CD4-positive, alpha-beta T cell (primary cell): ENCODE measurements around the gene CCDC120. TPM values are rescaled to one million over a fixed set of nuclear protein-coding genes. Genes with fewer than 3 reads are reported as not detected.
A peak's percentile ranks its signal among the peaks of the same experiment; 100 is the strongest.

ENCODE experiments used
- ATAC-seq: fragments of 200-7000 bp; cut with Tn5 transposase; one replicate; pipeline ENCODE4 v1.10.0; 2022; ENCODE audit warnings: mild to moderate bottlenecking; ENCODE audit not compliant: poor library complexity
- CTCF ChIA-PET: fragments of 350-600 bp; sonication (Branson Sonifier 250); formaldehyde crosslinking; loops from one replicate; lab custom pipeline; 2021; ENCODE audit warnings: antibody characterized with exemption, inconsistent platforms; lab: Charles Lee
- POLR2A ChIA-PET: fragments of 350-600 bp; sonication (Branson Sonifier 250); formaldehyde crosslinking; loops from one replicate; lab custom pipeline; 2021; ENCODE audit warnings: antibody characterized with exemption, inconsistent platforms; lab: Charles Lee
- DNase-seq, 14 experiments: peaks; one replicate each; pipeline ENCODE4 v3.0.0-alpha.2; 2013 to 2020; ENCODE audit warnings: mixed read lengths in 2 of 14
- H3K27ac ChIP-seq, 2 donors: one replicate each; pipeline versions ENCODE4 v1.5.1 to v1.7.0; 2013; ENCODE audit warnings: low read length in 2 of 2, low read depth in 1 of 2, mild to moderate bottlenecking in 1 of 2
- H3K27me3 ChIP-seq, 2 experiments: 1 replicate in 1 of 2; 2 replicates in 1 of 2; pipeline versions ENCODE4 v1.6.1 to v1.7.0; 2013; ENCODE audit warnings: low read length in 2 of 2, control low read depth in 1 of 2, mild to moderate bottlenecking in 1 of 2, moderate library complexity in 1 of 2; ENCODE audit not compliant: insufficient read depth in 2 of 2, control insufficient read depth in 1 of 2
- H3K36me3 ChIP-seq: one replicate; pipeline ENCODE4 v1.6.1; 2013; ENCODE audit warnings: low read length, control low read depth; ENCODE audit not compliant: insufficient read depth
- H3K4me1 ChIP-seq: one replicate; pipeline ENCODE4 v1.6.1; 2013; ENCODE audit warnings: low read length, control low read depth; ENCODE audit not compliant: insufficient read depth
- H3K4me3 ChIP-seq: one replicate; pipeline ENCODE4 v1.5.1; 2013; ENCODE audit warnings: mild to moderate bottlenecking, low read length, moderate library complexity
- H3K9me3 ChIP-seq, 2 experiments: 1 replicate in 1 of 2; 2 replicates in 1 of 2; pipeline versions ENCODE4 v1.6.1 to v1.7.0; 2013; ENCODE audit warnings: low read length in 2 of 2, mild to moderate bottlenecking in 2 of 2, control low read depth in 1 of 2, moderate library complexity in 1 of 2; ENCODE audit not compliant: control insufficient read depth in 1 of 2, insufficient read depth in 1 of 2
- H3K27ac Mint-ChIP-seq: one replicate; pipeline ENCODE4 v1.8.0; 2020; ENCODE audit warnings: mixed read lengths
- H3K27me3 Mint-ChIP-seq: one replicate; pipeline ENCODE4 v1.8.0; 2021; ENCODE audit warnings: mixed read lengths
- H3K36me3 Mint-ChIP-seq: one replicate; pipeline ENCODE4 v1.8.0; 2021; ENCODE audit warnings: low read depth, mixed read lengths
- H3K4me1 Mint-ChIP-seq: one replicate; pipeline ENCODE4 v1.8.0; 2021; ENCODE audit warnings: low read depth, mixed read lengths
- H3K4me3 Mint-ChIP-seq: one replicate; pipeline ENCODE4 v1.8.0; 2020; ENCODE audit warnings: mild to moderate bottlenecking, mixed read lengths
- H3K9me3 Mint-ChIP-seq: one replicate; pipeline ENCODE4 v1.8.0; 2020; ENCODE audit warnings: mixed read lengths
- intact Hi-C, 2 experiments: fragments of 100-400 bp; cut with DNase I in 1 of 2; cut with micrococcal nuclease in 1 of 2; formaldehyde crosslinking; loops; one replicate each; pipeline versions ENCODE4 v1.15.1 to v1.9.0; 2023 to 2025; cut with DNase I, micrococcal nuclease
- total RNA-seq, 174 experiments: library from RNA in 2 of 174; stranded (reverse) in 2 of 174; gene quantifications; one replicate each; pipeline ENCODE4 v1.2.3 and lab custom pipeline; 2021 to 2026
- TF ChIP-seq, protein P1 (sequence below): fragments of 200-600 bp; IDR thresholded peaks from one replicate; pipeline ENCODE4 v1.8.0; 2022; ENCODE audit warnings: antibody characterized with exemption, mild to moderate bottlenecking

CCDC120 gene
- total RNA-seq, 2 experiments from 2014 or later, result 11.5 to 12.2 TPM

DNA sequence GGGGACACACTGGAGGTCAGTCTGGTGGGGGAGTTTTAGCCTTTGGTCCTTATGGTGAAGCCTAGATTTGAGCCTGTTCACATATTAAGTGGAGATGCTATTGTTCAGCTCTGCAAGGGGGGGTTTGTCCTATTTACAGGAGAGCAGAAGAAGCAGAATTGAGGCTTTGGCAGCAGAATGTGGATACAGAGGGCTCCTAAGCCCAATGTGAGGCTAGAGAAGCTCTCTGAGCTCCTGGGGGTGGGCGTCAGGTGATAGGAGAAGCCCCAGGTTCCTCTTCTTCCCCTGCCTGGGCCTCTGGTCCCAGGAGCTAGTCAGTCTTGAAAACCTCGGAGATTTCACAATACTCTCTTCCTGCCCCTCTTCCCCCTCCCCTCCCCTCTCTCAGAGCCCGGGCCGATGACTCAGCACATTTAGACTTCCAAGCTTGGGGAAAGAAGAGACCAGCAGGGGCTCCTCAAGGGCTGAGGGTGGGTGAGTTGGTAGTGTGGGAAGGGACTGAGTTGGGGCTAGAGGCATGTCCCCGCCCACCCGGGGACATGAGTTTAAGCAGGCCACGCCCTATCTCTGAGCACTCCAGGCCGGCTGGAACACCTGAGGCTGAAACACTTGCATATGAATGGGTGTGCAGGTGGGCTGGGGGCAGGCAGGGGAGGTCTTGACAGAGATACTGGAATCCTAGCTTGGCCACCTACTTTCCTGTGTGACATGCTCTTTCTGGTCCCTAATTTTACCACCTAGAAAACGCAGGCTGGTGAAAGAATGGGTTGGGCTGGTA, 19.0 kb upstream of the CCDC120 start:
- TF ChIP-seq, protein P1, sequence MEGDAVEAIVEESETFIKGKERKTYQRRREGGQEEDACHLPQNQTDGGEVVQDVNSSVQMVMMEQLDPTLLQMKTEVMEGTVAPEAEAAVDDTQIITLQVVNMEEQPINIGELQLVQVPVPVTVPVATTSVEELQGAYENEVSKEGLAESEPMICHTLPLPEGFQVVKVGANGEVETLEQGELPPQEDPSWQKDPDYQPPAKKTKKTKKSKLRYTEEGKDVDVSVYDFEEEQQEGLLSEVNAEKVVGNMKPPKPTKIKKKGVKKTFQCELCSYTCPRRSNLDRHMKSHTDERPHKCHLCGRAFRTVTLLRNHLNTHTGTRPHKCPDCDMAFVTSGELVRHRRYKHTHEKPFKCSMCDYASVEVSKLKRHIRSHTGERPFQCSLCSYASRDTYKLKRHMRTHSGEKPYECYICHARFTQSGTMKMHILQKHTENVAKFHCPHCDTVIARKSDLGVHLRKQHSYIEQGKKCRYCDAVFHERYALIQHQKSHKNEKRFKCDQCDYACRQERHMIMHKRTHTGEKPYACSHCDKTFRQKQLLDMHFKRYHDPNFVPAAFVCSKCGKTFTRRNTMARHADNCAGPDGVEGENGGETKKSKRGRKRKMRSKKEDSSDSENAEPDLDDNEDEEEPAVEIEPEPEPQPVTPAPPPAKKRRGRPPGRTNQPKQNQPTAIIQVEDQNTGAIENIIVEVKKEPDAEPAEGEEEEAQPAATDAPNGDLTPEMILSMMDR, result no peak
- DNase-seq (peak in 11 of 14 experiments; percentile 2 to 74 (median 30)), ATAC-seq (no peak)
- Histone ChIP-seq H3K36me3 (peaks cover 23% of the 10 kb centered on the region), H3K4me1 (peaks cover 42% of the 10 kb centered on the region), H3K27ac (peak overlapping the region; percentile 13 to 55), H3K27me3 (no peaks in the 10 kb centered on the region), H3K4me3 (no peak overlapping the region), H3K9me3 (no peaks in the 10 kb centered on the region)
- Mint-ChIP-seq H3K27ac (peak overlapping the region; percentile 80), H3K9me3 (no peaks in the 10 kb centered on the region), H3K4me3 (peak overlapping the region; percentile 66), H3K36me3 (peaks cover 25% of the 10 kb centered on the region), H3K27me3 (no peaks in the 10 kb centered on the region), H3K4me1 (peaks cover 39% of the 10 kb centered on the region)
- POLR2A ChIA-PET, result interaction anchor here (0.7 to 2.3 kb wide), 2 partner anchors 34 to 82 kb away, joined by 3 to 12 read pairs; partner anchors contain the start of genes OTUD5 and PRAF2
- intact Hi-C loops, result loop anchor here (2.0 to 5.0 kb wide), 6 partner anchors 38 to 232 kb away; partner anchors contain the start of genes OTUD5 (in 1 of the 2), PQBP1 (in 1 of the 2), TIMM17B (in 1 of the 2) and WDR45 (in 1 of the 2)
- CTCF ChIA-PET, result interaction anchor here (1.1 kb wide), 1 partner anchor 252 kb away, joined by 3 read pairs; no protein-coding TSS in a partner anchor

DNA sequence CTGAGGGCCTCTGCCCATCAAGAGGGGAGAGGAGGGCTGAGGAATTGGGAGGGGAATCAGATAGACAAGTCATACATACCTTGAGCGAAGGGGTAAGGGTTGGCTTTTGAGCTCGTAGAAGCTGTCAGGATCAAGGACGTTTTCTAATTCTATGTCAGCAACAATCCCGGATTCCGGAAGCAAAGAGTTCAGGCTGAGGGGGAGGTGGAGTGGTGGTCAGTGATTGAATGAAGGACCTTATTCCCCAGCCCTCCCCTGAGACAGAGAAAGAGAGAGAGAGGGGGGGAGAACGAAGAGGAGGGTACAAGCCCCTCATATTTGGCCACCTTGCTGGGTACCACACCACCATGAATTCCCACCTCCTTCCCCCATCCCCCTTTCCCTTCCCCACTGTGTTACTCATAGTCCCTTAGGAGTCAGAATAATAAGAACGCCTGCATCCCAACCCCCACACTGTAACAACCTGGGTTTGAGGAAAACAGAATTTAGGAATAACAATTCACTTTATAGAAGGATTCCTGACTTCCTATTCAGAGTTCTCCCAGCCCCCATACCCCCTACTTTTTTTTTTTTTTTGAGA, 18.3 kb upstream of the CCDC120 start:
- H3K36me3 ChIP-seq, result peaks cover 22% of the 10 kb centered on the region
- DNase-seq (no peak), ATAC-seq (no peak)
- peak overlapping the region; percentile 66 for H3K4me3 Mint-ChIP-seq
- no peaks in the 10 kb centered on the region for H3K27me3 ChIP-seq
- peaks cover 23% of the 10 kb centered on the region for H3K36me3 Mint-ChIP-seq
- H3K27ac Mint-ChIP-seq, result peak overlapping the region; percentile 80
- ChIA-PET POLR2A (interaction anchor here (0.7 to 2.3 kb wide), 2 partner anchors 33 to 82 kb away, joined by 3 to 12 read pairs; partner anchors contain the start of genes OTUD5 and PRAF2), CTCF (interaction anchor here (1.1 kb wide), 1 partner anchor 252 kb away, joined by 3 read pairs; no protein-coding TSS in a partner anchor)
- no peaks in the 10 kb centered on the region for H3K9me3 ChIP-seq
- no peak overlapping the region for H3K4me3 ChIP-seq
- intact Hi-C loops, result loop anchor here (2.0 to 5.0 kb wide), 6 partner anchors 37 to 233 kb away; partner anchors contain the start of genes OTUD5 (in 1 of the 2), PQBP1 (in 1 of the 2), TIMM17B (in 1 of the 2) and WDR45 (in 1 of the 2)
- H3K4me1 ChIP-seq, result peaks cover 42% of the 10 kb centered on the region
- no peak overlapping the region for H3K27ac ChIP-seq
- no peaks in the 10 kb centered on the region for H3K9me3 Mint-ChIP-seq
- no peaks in the 10 kb centered on the region for H3K27me3 Mint-ChIP-seq
- TF ChIP-seq, protein P1, result no peak
- peaks cover 39% of the 10 kb centered on the region for H3K4me1 Mint-ChIP-seq
